Measurements from ENCODE around the gene BNC1.

GRCh38 chr15:83282776-83283137 lies 1.7 kb downstream of the BNC1 start:
- TF ChIP-seq POLR2A (IDR thresholded peaks at IDR 0.05) (no peak), CTCF (IDR thresholded peaks at IDR 0.05) (no peak)
